ENCODE data around the gene KIF5B. TPM values are rescaled to one million over a fixed set of nuclear protein-coding genes. Genes with fewer than 3 reads are reported as not detected.
"Not testable (repeated sequence)": the region's sequence is repeated elsewhere in the genome, so short reads cannot be mapped to it uniquely, and the experiment has no call there.

Gene KIF5B
- total RNA-seq, 1 experiment from 2014 or later: 117 TPM

- RAD21 ChIA-PET (ENCODE audit: low non-redundant PET in 1 of 2, low total read pairs in 2 of 2, uncharacterized antibody in 2 of 2, unreplicated experiment in 2 of 2): no interaction called here
- ATAC-seq (no peak), DNase-seq (ENCODE audit: low read depth, low spot score) (no peak)
- CTCF ChIA-PET: no interaction called here
- Histone ChIP-seq H3K27me3 (ENCODE audit: insufficient read depth, low read length) (no peaks in the 10 kb centered on the region), H2AFZ (ENCODE audit: low read depth, low read length, poor library complexity, severe bottlenecking) (no peak overlapping the region), H3K9me2 (ENCODE audit: insufficient read depth) (no peaks in the 10 kb centered on the region), H3K9ac (ENCODE audit: low read length) (no peak overlapping the region), H3K4me2 (ENCODE audit: low read length) (no peak overlapping the region), H3K27ac (ENCODE audit: low read depth, low read length) (no peak overlapping the region), H4K20me1 (ENCODE audit: insufficient read depth) (no peaks in the 10 kb centered on the region), H3K9me3 (ENCODE audit: control insufficient read depth in 1 of 2, insufficient read depth in 1 of 2, low read depth in 1 of 2, low read length in 2 of 2) (no peaks in the 10 kb centered on the region), H3K79me2 (ENCODE audit: insufficient read depth, low read length) (no peaks in the 10 kb centered on the region), H3K4me3 (replicated peaks in 1 of 2; ENCODE audit: low read depth in 1 of 2, low read length in 2 of 2) (no peak overlapping the region), H3K4me1 (ENCODE audit: control insufficient read depth in 1 of 2, insufficient read depth in 2 of 2, low read length in 2 of 2) (no peaks in the 10 kb centered on the region), H3K36me3 (ENCODE audit: control insufficient read depth in 1 of 2, insufficient read depth in 2 of 2, low read length in 2 of 2) (no peaks in the 10 kb centered on the region)
- intact Hi-C loops (cut with micrococcal nuclease): no loop called here
- POLR2A ChIA-PET: no interaction called here
- TF ChIP-seq EGR1 (IDR thresholded peaks at IDR 0.05; ENCODE audit: low read depth) (no peak), REST (IDR thresholded peaks at IDR 0.05; ENCODE audit: low read depth) (no peak), ELF1 (IDR thresholded peaks at IDR 0.05; ENCODE audit: borderline replicate concordance, low read depth) (no peak)
- no TSS peak for BruUV-seq (replicated peaks)
Measured at GRCh38 chr10:32104181-32104580, 48.0 kb upstream of the KIF5B start.

GRCh38 chr10:32103721-32104120 is 47.5 kb upstream of the KIF5B start:
- ChIA-PET RAD21 (ENCODE audit: low non-redundant PET in 1 of 2, low total read pairs in 2 of 2, uncharacterized antibody in 2 of 2, unreplicated experiment in 2 of 2) (no interaction called here), CTCF (no interaction called here), POLR2A (no interaction called here)
- no peak overlapping the region for H3K4me3 ChIP-seq (replicated peaks in 1 of 2; ENCODE audit: low read depth in 1 of 2, low read length in 2 of 2)
- H3K4me2 ChIP-seq (ENCODE audit: low read length): no peak overlapping the region
- DNase-seq (ENCODE audit: low read depth, low spot score) (no peak), ATAC-seq (no peak)
- no peaks in the 10 kb centered on the region for H3K27me3 ChIP-seq (ENCODE audit: insufficient read depth, low read length)
- H3K4me1 ChIP-seq (ENCODE audit: control insufficient read depth in 1 of 2, insufficient read depth in 2 of 2, low read length in 2 of 2): no peaks in the 10 kb centered on the region
- no TSS peak for BruUV-seq (replicated peaks)
- intact Hi-C loops (cut with micrococcal nuclease): no loop called here
- no peaks in the 10 kb centered on the region for H3K9me2 ChIP-seq (ENCODE audit: insufficient read depth)
- H3K9me3 ChIP-seq (ENCODE audit: control insufficient read depth in 1 of 2, insufficient read depth in 1 of 2, low read depth in 1 of 2, low read length in 2 of 2): no peaks in the 10 kb centered on the region
- no peak for TF ChIP-seq RAD21 (IDR thresholded peaks at IDR 0.05; ENCODE audit: low read depth)
- TF ChIP-seq ZBTB33 (IDR thresholded peaks at IDR 0.05; ENCODE audit: extremely low read depth, insufficient replicate concordance, low read length): no peak
- H3K9ac ChIP-seq (ENCODE audit: low read length): no peak overlapping the region
- H3K27ac ChIP-seq (ENCODE audit: low read depth, low read length): no peak overlapping the region
- H4K20me1 ChIP-seq (ENCODE audit: insufficient read depth): no peaks in the 10 kb centered on the region
- H3K36me3 ChIP-seq (ENCODE audit: control insufficient read depth in 1 of 2, insufficient read depth in 2 of 2, low read length in 2 of 2): no peaks in the 10 kb centered on the region
- H3K79me2 ChIP-seq (ENCODE audit: insufficient read depth, low read length): no peaks in the 10 kb centered on the region
- H2AFZ ChIP-seq (ENCODE audit: low read depth, low read length, poor library complexity, severe bottlenecking): no peak overlapping the region

- BruUV-seq (replicated peaks); H3K27ac ChIP-seq (ENCODE audit: low read depth, low read length); H3K27me3 ChIP-seq (ENCODE audit: insufficient read depth, low read length); H3K9me3 ChIP-seq (ENCODE audit: control insufficient read depth in 1 of 2, insufficient read depth in 1 of 2, low read depth in 1 of 2, low read length in 2 of 2); ATAC-seq; intact Hi-C loops (cut with micrococcal nuclease); H3K79me2 ChIP-seq (ENCODE audit: insufficient read depth, low read length); CTCF ChIA-PET; H3K4me2 ChIP-seq (ENCODE audit: low read length); H4K20me1 ChIP-seq (ENCODE audit: insufficient read depth); H3K9me2 ChIP-seq (ENCODE audit: insufficient read depth); H3K9ac ChIP-seq (ENCODE audit: low read length); DNase-seq (ENCODE audit: low read depth, low spot score); H3K4me1 ChIP-seq (ENCODE audit: control insufficient read depth in 1 of 2, insufficient read depth in 2 of 2, low read length in 2 of 2); POLR2A ChIA-PET; H3K4me3 ChIP-seq (replicated peaks in 1 of 2; ENCODE audit: low read depth in 1 of 2, low read length in 2 of 2); H2AFZ ChIP-seq (ENCODE audit: low read depth, low read length, poor library complexity, severe bottlenecking); H3K36me3 ChIP-seq (ENCODE audit: control insufficient read depth in 1 of 2, insufficient read depth in 2 of 2, low read length in 2 of 2); RAD21 ChIA-PET (ENCODE audit: low non-redundant PET in 1 of 2, low total read pairs in 2 of 2, uncharacterized antibody in 2 of 2, unreplicated experiment in 2 of 2): not testable (repeated sequence)
Measured at GRCh38 chr10:32098566-32099259, 42.5 kb upstream of the KIF5B start.

All from HCT116 (cell line).